Vagina (tissue), 2 donors: ENCODE measurements around the gene HAX1. TPM values are rescaled to one million over a fixed set of nuclear protein-coding genes. Genes with fewer than 3 reads are reported as not detected.

Experiments
- DNase-seq, 2 donors: peaks; one replicate each; pipeline ENCODE4 v3.0.0-alpha.2; 2017; ENCODE audit errors: extremely low spot score in 2 of 2
- H3K27ac ChIP-seq: fragments of 200-600 bp; sonication (generic); one replicate; pipeline ENCODE4 v1.5.1; 2019
- H3K27me3 ChIP-seq: fragments of 200-600 bp; sonication (generic); one replicate; pipeline ENCODE4 v1.5.1; 2019
- H3K36me3 ChIP-seq, 2 donors: fragments of 200-600 bp; sonication (generic); one replicate each; pipeline ENCODE4 v1.5.1; 2017 to 2019
- H3K4me1 ChIP-seq: fragments of 200-600 bp; sonication (generic); one replicate; pipeline ENCODE4 v1.5.1; 2019
- H3K4me3 ChIP-seq, 2 donors: fragments of 200-600 bp; sonication (generic); 1 replicate in 1 of 2; 2 replicates in 1 of 2; pipeline ENCODE4 v1.5.1; 2016 to 2019
- H3K9me3 ChIP-seq: fragments of 200-600 bp; sonication (generic); one replicate; pipeline ENCODE4 v1.5.1; 2019
- POLR2A ChIP-seq, 2 donors: fragments of 450-650 bp; IDR thresholded peaks; one replicate each; pipeline ENCODE4 v1.6.1; 2017; ENCODE audit warnings: antibody characterized with exemption in 2 of 2, mild to moderate bottlenecking in 2 of 2, moderate library complexity in 2 of 2
- POLR2AphosphoS5 ChIP-seq, 2 donors: sonication (generic); formaldehyde crosslinking; IDR thresholded peaks; one replicate each; pipeline ENCODE4 v1.9.0; 2017; ENCODE audit warnings: antibody characterized with exemption in 2 of 2, mild to moderate bottlenecking in 2 of 2, low read depth in 1 of 2; ENCODE audit not compliant: insufficient read depth in 1 of 2
- intact Hi-C: fragments of 100-400 bp; cut with DNase I; formaldehyde crosslinking; loops from one replicate; pipeline ENCODE4 v1.15.1; 2023
- small RNA-seq: library from RNA; depleted of rRNA; stranded (forward); fragments of <200 nt; gene quantifications from one replicate; pipeline ENCODE3, GENCODE V24; 2016
- total RNA-seq: library from RNA; depleted of rRNA; stranded (reverse); fragments of >200 nt; gene quantifications from one replicate; pipeline ENCODE4 v1.2.3, GENCODE V29; 2016
- TF ChIP-seq, protein P1 (sequence below), 3 experiments: fragments of 450-650 bp in 2 of 3; fragments of 200-600 bp in 1 of 3; sonication (generic) in 1 of 3; IDR thresholded peaks; one replicate each; pipeline ENCODE4 v1.5.1; 2017 to 2019; ENCODE audit warnings: antibody characterized with exemption in 3 of 3, mild to moderate bottlenecking in 2 of 3, moderate library complexity in 2 of 3

HAX1 gene
- total RNA-seq, 1 donor from 2014 or later: 80.3 TPM

DNA sequence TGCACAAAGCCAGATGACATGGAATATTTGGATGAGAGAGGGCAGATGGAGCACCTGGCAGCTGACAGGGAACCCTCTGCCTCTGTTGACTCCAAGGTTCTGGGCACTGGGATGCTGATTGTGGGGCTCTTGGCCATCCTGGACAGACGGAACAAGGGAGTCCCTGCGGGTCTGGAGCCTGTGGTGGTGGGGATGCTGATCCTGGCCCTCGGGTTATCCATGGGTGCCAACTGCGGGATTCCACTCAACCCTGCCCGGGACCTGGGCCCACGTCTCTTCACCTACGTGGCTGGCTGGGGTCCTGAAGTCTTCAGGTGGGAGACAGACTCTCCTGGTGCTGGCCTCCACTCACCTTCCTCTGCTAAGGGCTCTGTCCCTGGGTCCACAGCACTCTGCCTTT, 51.1 kb downstream of the HAX1 start:
- H3K27me3 ChIP-seq: no peaks in the 10 kb centered on the region
- H3K4me1 ChIP-seq: peaks cover 26% of the 10 kb centered on the region
- H3K36me3 ChIP-seq: no peaks in the 10 kb centered on the region
- no peaks in the 10 kb centered on the region for H3K9me3 ChIP-seq
- no peak overlapping the region for H3K4me3 ChIP-seq
- DNase-seq: no peak
- intact Hi-C loops: no loop called here
- H3K27ac ChIP-seq: no peak overlapping the region
- TF ChIP-seq POLR2A (IDR thresholded peaks at IDR 0.05) (no peak), POLR2AphosphoS5 (IDR thresholded peaks at IDR 0.05; ENCODE audit: insufficient read depth in 1 of 2, low read depth in 1 of 2) (no peak)
- TF ChIP-seq, protein P1, sequence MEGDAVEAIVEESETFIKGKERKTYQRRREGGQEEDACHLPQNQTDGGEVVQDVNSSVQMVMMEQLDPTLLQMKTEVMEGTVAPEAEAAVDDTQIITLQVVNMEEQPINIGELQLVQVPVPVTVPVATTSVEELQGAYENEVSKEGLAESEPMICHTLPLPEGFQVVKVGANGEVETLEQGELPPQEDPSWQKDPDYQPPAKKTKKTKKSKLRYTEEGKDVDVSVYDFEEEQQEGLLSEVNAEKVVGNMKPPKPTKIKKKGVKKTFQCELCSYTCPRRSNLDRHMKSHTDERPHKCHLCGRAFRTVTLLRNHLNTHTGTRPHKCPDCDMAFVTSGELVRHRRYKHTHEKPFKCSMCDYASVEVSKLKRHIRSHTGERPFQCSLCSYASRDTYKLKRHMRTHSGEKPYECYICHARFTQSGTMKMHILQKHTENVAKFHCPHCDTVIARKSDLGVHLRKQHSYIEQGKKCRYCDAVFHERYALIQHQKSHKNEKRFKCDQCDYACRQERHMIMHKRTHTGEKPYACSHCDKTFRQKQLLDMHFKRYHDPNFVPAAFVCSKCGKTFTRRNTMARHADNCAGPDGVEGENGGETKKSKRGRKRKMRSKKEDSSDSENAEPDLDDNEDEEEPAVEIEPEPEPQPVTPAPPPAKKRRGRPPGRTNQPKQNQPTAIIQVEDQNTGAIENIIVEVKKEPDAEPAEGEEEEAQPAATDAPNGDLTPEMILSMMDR (IDR thresholded peaks at IDR 0.05): no peak

DNA sequence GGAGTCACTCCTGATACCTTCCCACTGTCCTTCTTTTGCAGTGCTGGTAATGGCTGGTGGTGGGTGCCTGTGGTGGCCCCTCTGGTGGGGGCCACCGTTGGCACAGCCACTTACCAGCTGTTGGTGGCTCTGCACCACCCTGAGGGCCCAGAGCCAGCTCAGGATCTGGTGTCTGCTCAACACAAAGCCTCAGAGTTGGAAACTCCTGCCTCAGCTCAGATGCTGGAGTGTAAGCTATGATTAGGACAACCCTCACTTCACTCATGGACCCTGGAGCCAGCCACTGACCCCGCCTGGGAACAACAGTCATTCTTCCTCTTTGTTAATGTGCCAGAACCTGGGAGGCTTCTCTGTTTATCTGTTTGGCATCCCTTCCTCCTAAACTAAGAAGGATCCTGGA, 51.8 kb downstream of the HAX1 start:
- Histone ChIP-seq H3K4me3 (peak overlapping the region; percentile 64 to 81), H3K4me1 (peaks cover 32% of the 10 kb centered on the region)
- intact Hi-C loops: no loop called here

DNA sequence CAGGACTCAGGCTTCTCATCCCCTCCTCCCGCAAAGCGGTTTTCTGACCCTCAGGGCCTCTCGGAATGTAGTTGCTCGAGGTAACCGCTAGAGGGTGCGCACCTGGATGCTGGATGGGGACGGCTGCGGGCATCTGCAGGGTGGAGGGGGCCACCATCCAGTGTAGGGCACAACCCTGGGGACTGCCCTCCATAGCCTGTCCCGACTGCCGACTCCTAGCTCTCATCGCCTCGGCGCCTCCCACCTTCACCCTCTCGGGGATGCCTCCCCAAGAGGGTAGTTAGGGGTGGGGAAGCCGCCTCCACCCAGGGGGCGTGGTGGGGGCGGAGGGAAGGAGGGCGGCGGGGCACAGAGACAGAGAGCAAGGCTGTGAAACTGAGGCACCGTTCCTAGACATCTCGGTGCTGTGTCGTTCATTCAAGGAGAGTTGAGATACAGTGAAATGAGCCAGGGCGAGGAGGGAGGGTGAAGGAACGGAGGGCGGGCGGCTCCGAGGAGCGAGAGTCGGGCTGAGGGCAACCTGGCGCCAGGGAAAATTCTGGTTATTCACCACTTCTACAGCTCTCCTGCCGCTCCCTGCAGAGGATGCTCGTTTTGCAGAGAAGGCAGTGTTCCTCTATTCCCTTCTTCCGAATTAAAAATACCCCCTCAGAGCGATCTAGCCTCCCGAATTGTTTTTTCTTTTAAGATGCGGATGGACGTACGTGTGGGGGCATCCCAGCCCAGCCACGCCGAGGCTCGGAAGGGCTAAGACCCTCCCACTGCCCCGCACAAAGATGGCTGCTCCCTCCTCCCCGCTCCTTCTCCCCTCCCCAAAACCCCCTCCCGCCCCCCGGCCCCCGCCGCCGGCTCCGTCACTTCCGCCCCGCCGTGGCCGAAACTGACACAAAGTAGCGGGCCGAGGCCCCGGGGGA, 52.5 kb downstream of the HAX1 start, which contains the start of gene ATP8B2:
TSS of gene ATP8B2 (plus strand) at position 857 of the 914 bp plus-strand sequence. CDS start 2,617 bp downstream, outside the sequence.
- Histone ChIP-seq H3K27ac (peak within 1 kb of the TSS; percentile 98), H3K36me3 (no peaks in the 10 kb centered on the region), H3K9me3 (no peaks in the 10 kb centered on the region), H3K4me1 (peaks cover 39% of the 10 kb centered on the region), H3K4me3 (peak within 1 kb of the TSS; percentile 64 to 81), H3K27me3 (no peaks in the 10 kb centered on the region)
- no peak for DNase-seq
- TF ChIP-seq, protein P1 (IDR thresholded peaks at IDR 0.05): peak; percentile 72 to 93 (median 78)
- TF ChIP-seq POLR2AphosphoS5 (IDR thresholded peaks at IDR 0.05; ENCODE audit: insufficient read depth in 1 of 2, low read depth in 1 of 2): peak in 1 of 2 donors; percentile 74
- TF ChIP-seq POLR2A (IDR thresholded peaks at IDR 0.05): no peak
- intact Hi-C loops: loop anchor here (5.0 kb wide), 2 partner anchors 82 to 677 kb away; partner anchors contain the start of genes IL6R and ZBTB7B

More for the DNA sequence above, 51.8 kb downstream of the HAX1 start:
- DNase-seq: no peak
- Histone ChIP-seq H3K27ac (peak overlapping the region; percentile 98), H3K36me3 (no peaks in the 10 kb centered on the region), H3K27me3 (no peaks in the 10 kb centered on the region), H3K9me3 (no peaks in the 10 kb centered on the region)
- TF ChIP-seq POLR2A (IDR thresholded peaks at IDR 0.05) (no peak), POLR2AphosphoS5 (IDR thresholded peaks at IDR 0.05; ENCODE audit: insufficient read depth in 1 of 2, low read depth in 1 of 2) (no peak)
- TF ChIP-seq, protein P1 (IDR thresholded peaks at IDR 0.05): no peak

Small RNAs within 50 kb of the gene (small RNA-seq; reads per million reads assigned to genes)
- gene RF00273 (not detected), gene RNU6-121P (not detected), gene RNU6-239P (not detected), gene SNORA58B (not detected)

Other genes with a start within 250 kb of the HAX1 start
- not detected for gene NUP210L, start 117.6 kb upstream of the HAX1 start, total RNA-seq
- gene TPM3, start 80.5 kb upstream of the HAX1 start, total RNA-seq: 138 TPM
- gene CFAP141, start 66.3 kb upstream of the HAX1 start, total RNA-seq: not detected
- gene UBAP2L, start 51.7 kb upstream of the HAX1 start, total RNA-seq: 75.9 TPM
- gene AQP10, start 48.5 kb downstream of the HAX1 start, total RNA-seq: not detected
- 65.1 TPM for gene ATP8B2, start 52.9 kb downstream of the HAX1 start, total RNA-seq
- gene IL6R, start 132.7 kb downstream of the HAX1 start, total RNA-seq: 50.8 TPM
- gene TDRD10, start 229.6 kb downstream of the HAX1 start, total RNA-seq: 4.9 TPM
- gene SHE, start 229.8 kb downstream of the HAX1 start, total RNA-seq: 23.8 TPM